ENCODE results near the gene CRHR2. TPM values are rescaled to one million over a fixed set of nuclear protein-coding genes. Genes with fewer than 3 reads are reported as not detected.

CRHR2 gene
- total and polyA plus RNA-seq, 2 experiments from 2014 or later, result 0.14 to 1.4 TPM

DNA sequence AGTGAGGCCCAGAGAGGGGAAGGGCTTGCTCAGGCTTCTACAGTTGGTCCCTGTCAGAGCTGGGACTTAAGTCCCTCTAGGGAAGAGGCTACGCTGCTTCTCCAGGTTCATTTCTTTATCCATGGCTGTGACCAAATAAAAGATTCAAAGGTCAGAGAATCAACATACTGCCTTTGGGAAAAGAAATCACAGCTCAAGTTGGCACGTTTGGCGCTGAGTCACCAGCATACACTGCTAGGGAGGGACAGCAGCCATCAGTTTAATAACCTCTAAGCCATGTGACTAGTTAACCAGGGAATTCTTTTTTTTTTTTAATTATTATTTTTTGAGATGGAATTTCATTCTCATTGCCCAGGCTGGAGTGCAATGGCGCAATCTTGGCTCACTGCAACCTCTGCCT lies 28.4 kb upstream of the CRHR2 start:
- no peaks in the 10 kb centered on the region for H4K20me1 ChIP-seq (replicated peaks; ENCODE audit: insufficient read depth)
- no peaks in the 10 kb centered on the region; the same call in 1 of the 2 replicates for H3K4me1 ChIP-seq (ENCODE audit: insufficient read depth)
- H3K36me3 Mint-ChIP-seq (ENCODE audit: low read depth), result no peaks in the 10 kb centered on the region
- H3K27me3 ChIP-seq (ENCODE audit: insufficient read depth), result no peaks in the 10 kb centered on the region
- DNase-seq (ENCODE audit: low spot score) (no peak), ATAC-seq (no peak)
- H3K9me3 Mint-ChIP-seq, result no peaks in the 10 kb centered on the region; the same call in 2 of the 3 replicates
- no peak overlapping the region for H3K27ac Mint-ChIP-seq
- H3K9me2 ChIP-seq (ENCODE audit: insufficient read depth), result no peaks in the 10 kb centered on the region
- no peaks in the 10 kb centered on the region for H3F3A ChIP-seq (replicated peaks; ENCODE audit: low read depth)
- peaks cover 7% of the 10 kb centered on the region for H3K27me3 Mint-ChIP-seq (ENCODE audit: insufficient read depth, low read depth, poor library complexity)
- no peaks in the 10 kb centered on the region for H3K79me2 ChIP-seq (replicated peaks; ENCODE audit: insufficient read depth)
- H3K4me3 ChIP-seq, result no peak overlapping the region
- no peaks in the 10 kb centered on the region for H3K36me3 ChIP-seq (ENCODE audit: insufficient read depth)
- H2AFZ ChIP-seq, result no peak overlapping the region
- no peak overlapping the region for H3K27ac ChIP-seq (ENCODE audit: low read depth)
- peaks cover 9% of the 10 kb centered on the region for H3K4me1 Mint-ChIP-seq
- H3K4me3 Mint-ChIP-seq, result no peak overlapping the region
- H3K4me2 ChIP-seq, result no peak overlapping the region
- TF ChIP-seq, protein P1, sequence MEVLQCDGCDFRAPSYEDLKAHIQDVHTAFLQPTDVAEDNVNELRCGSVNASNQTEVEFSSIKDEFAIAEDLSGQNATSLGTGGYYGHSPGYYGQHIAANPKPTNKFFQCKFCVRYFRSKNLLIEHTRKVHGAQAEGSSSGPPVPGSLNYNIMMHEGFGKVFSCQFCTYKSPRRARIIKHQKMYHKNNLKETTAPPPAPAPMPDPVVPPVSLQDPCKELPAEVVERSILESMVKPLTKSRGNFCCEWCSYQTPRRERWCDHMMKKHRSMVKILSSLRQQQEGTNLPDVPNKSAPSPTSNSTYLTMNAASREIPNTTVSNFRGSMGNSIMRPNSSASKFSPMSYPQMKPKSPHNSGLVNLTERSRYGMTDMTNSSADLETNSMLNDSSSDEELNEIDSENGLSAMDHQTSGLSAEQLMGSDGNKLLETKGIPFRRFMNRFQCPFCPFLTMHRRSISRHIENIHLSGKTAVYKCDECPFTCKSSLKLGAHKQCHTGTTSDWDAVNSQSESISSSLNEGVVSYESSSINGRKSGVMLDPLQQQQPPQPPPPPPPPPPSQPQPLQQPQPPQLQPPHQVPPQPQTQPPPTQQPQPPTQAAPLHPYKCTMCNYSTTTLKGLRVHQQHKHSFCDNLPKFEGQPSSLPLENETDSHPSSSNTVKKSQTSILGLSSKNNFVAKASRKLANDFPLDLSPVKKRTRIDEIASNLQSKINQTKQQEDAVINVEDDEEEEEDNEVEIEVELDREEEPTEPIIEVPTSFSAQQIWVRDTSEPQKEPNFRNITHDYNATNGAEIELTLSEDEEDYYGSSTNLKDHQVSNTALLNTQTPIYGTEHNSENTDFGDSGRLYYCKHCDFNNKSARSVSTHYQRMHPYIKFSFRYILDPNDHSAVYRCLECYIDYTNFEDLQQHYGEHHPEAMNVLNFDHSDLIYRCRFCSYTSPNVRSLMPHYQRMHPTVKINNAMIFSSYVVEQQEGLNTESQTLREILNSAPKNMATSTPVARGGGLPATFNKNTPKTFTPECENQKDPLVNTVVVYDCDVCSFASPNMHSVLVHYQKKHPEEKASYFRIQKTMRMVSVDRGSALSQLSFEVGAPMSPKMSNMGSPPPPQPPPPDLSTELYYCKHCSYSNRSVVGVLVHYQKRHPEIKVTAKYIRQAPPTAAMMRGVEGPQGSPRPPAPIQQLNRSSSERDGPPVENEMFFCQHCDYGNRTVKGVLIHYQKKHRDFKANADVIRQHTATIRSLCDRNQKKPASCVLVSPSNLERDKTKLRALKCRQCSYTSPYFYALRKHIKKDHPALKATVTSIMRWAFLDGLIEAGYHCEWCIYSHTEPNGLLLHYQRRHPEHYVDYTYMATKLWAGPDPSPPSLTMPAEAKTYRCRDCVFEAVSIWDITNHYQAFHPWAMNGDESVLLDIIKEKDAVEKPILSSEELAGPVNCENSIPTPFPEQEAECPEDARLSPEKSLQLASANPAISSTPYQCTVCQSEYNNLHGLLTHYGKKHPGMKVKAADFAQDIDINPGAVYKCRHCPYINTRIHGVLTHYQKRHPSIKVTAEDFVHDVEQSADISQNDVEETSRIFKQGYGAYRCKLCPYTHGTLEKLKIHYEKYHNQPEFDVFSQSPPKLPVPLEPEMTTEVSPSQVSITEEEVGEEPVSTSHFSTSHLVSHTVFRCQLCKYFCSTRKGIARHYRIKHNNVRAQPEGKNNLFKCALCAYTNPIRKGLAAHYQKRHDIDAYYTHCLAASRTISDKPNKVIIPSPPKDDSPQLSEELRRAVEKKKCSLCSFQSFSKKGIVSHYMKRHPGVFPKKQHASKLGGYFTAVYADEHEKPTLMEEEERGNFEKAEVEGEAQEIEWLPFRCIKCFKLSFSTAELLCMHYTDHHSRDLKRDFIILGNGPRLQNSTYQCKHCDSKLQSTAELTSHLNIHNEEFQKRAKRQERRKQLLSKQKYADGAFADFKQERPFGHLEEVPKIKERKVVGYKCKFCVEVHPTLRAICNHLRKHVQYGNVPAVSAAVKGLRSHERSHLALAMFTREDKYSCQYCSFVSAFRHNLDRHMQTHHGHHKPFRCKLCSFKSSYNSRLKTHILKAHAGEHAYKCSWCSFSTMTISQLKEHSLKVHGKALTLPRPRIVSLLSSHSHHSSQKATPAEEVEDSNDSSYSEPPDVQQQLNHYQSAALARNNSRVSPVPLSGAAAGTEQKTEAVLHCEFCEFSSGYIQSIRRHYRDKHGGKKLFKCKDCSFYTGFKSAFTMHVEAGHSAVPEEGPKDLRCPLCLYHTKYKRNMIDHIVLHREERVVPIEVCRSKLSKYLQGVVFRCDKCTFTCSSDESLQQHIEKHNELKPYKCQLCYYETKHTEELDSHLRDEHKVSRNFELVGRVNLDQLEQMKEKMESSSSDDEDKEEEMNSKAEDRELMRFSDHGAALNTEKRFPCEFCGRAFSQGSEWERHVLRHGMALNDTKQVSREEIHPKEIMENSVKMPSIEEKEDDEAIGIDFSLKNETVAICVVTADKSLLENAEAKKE (CRISPR knock-in tag; IDR thresholded peaks at IDR 0.05), result no peak
- TF ChIP-seq ZNF331 (CRISPR knock-in tag; IDR thresholded peaks at IDR 0.05; ENCODE audit: low read depth), result no peak
- TF ChIP-seq JUNB (IDR thresholded peaks at IDR 0.05; ENCODE audit: unreplicated experiment), result no peak
- no peak for TF ChIP-seq NANOG (IDR thresholded peaks at IDR 0.05; ENCODE audit: borderline replicate concordance)
- TF ChIP-seq ZNF114 (CRISPR knock-in tag; IDR thresholded peaks at IDR 0.05), result no peak
- TF ChIP-seq STAT1 (IDR thresholded peaks at IDR 0.05; ENCODE audit: unreplicated experiment), result no peak
- TF ChIP-seq EZH2 (IDR thresholded peaks at IDR 0.05; ENCODE audit: low read depth, unreplicated experiment), result no peak
- TF ChIP-seq POLR2AphosphoS5 (IDR thresholded peaks at IDR 0.05; ENCODE audit: low read depth), result no peak
- no peak for TF ChIP-seq CREB1 (CRISPR knock-in tag; IDR thresholded peaks at IDR 0.05; ENCODE audit: low read depth)
- TF ChIP-seq, protein P2, sequence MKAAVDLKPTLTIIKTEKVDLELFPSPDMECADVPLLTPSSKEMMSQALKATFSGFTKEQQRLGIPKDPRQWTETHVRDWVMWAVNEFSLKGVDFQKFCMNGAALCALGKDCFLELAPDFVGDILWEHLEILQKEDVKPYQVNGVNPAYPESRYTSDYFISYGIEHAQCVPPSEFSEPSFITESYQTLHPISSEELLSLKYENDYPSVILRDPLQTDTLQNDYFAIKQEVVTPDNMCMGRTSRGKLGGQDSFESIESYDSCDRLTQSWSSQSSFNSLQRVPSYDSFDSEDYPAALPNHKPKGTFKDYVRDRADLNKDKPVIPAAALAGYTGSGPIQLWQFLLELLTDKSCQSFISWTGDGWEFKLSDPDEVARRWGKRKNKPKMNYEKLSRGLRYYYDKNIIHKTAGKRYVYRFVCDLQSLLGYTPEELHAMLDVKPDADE (IDR thresholded peaks at IDR 0.05), result no peak
- TF ChIP-seq, protein P3, sequence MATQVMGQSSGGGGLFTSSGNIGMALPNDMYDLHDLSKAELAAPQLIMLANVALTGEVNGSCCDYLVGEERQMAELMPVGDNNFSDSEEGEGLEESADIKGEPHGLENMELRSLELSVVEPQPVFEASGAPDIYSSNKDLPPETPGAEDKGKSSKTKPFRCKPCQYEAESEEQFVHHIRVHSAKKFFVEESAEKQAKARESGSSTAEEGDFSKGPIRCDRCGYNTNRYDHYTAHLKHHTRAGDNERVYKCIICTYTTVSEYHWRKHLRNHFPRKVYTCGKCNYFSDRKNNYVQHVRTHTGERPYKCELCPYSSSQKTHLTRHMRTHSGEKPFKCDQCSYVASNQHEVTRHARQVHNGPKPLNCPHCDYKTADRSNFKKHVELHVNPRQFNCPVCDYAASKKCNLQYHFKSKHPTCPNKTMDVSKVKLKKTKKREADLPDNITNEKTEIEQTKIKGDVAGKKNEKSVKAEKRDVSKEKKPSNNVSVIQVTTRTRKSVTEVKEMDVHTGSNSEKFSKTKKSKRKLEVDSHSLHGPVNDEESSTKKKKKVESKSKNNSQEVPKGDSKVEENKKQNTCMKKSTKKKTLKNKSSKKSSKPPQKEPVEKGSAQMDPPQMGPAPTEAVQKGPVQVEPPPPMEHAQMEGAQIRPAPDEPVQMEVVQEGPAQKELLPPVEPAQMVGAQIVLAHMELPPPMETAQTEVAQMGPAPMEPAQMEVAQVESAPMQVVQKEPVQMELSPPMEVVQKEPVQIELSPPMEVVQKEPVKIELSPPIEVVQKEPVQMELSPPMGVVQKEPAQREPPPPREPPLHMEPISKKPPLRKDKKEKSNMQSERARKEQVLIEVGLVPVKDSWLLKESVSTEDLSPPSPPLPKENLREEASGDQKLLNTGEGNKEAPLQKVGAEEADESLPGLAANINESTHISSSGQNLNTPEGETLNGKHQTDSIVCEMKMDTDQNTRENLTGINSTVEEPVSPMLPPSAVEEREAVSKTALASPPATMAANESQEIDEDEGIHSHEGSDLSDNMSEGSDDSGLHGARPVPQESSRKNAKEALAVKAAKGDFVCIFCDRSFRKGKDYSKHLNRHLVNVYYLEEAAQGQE (IDR thresholded peaks at IDR 0.05; ENCODE audit: unreplicated experiment), result no peak
- no peak for TF ChIP-seq EZH2phosphoT487 (IDR thresholded peaks at IDR 0.05; ENCODE audit: unreplicated experiment)
- TF ChIP-seq, protein P4, sequence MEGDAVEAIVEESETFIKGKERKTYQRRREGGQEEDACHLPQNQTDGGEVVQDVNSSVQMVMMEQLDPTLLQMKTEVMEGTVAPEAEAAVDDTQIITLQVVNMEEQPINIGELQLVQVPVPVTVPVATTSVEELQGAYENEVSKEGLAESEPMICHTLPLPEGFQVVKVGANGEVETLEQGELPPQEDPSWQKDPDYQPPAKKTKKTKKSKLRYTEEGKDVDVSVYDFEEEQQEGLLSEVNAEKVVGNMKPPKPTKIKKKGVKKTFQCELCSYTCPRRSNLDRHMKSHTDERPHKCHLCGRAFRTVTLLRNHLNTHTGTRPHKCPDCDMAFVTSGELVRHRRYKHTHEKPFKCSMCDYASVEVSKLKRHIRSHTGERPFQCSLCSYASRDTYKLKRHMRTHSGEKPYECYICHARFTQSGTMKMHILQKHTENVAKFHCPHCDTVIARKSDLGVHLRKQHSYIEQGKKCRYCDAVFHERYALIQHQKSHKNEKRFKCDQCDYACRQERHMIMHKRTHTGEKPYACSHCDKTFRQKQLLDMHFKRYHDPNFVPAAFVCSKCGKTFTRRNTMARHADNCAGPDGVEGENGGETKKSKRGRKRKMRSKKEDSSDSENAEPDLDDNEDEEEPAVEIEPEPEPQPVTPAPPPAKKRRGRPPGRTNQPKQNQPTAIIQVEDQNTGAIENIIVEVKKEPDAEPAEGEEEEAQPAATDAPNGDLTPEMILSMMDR (conservative IDR thresholded peaks at IDR 0.05; ENCODE audit: low read depth in 2 of 2), result no peak

Measured in GM23338 (cell line).